Sigmoid colon (tissue), 7 donors: ENCODE measurements around the gene EFNA3. TPM values are rescaled to one million over a fixed set of nuclear protein-coding genes. Genes with fewer than 3 reads are reported as not detected.

Experiments used
- DNase-seq: peaks from one replicate; pipeline ENCODE4 v3.0.0-alpha.2; 2019
- H3K27ac ChIP-seq, 4 donors: fragments of 200-600 bp; sonication (generic); one replicate each; pipeline ENCODE4 v1.5.1; 2016 to 2019; ENCODE audit warnings: mild to moderate bottlenecking in 1 of 4
- H3K27me3 ChIP-seq, 3 donors: fragments of 200-600 bp; sonication (generic); one replicate each; pipeline ENCODE4 v1.5.1; 2019; ENCODE audit warnings: mild to moderate bottlenecking in 1 of 3
- H3K36me3 ChIP-seq, 4 donors: fragments of 200-600 bp; sonication (generic); one replicate each; pipeline ENCODE4 v1.5.1; 2016 to 2019
- H3K4me1 ChIP-seq, 4 donors: fragments of 200-600 bp; sonication (generic); one replicate each; pipeline ENCODE4 v1.5.1; 2017 to 2019
- H3K4me3 ChIP-seq, 4 donors: fragments of 200-600 bp; sonication (generic); one replicate each; pipeline ENCODE4 v1.5.1; 2017 to 2019; ENCODE audit warnings: mild to moderate bottlenecking in 2 of 4, moderate library complexity in 1 of 4
- H3K9me3 ChIP-seq, 4 donors: fragments of 200-600 bp in 3 of 4; sonication (generic) in 3 of 4; one replicate each; pipeline versions ENCODE4 v1.5.1 to v1.6.1; 2013 to 2019
- EP300 ChIP-seq, 4 donors: sonication (generic); formaldehyde crosslinking; IDR thresholded peaks; one replicate each; pipeline ENCODE4 v1.6.1; 2017; ENCODE audit warnings: antibody characterized with exemption in 4 of 4
- POLR2A ChIP-seq, 2 donors: fragments of 450-650 bp; IDR thresholded peaks; one replicate each; pipeline ENCODE4 v1.6.1; 2016; ENCODE audit warnings: antibody characterized with exemption in 2 of 2, mild to moderate bottlenecking in 2 of 2, moderate library complexity in 2 of 2
- POLR2AphosphoS5 ChIP-seq, 4 donors: sonication (generic); formaldehyde crosslinking; IDR thresholded peaks; one replicate each; pipeline ENCODE4 v1.6.1; 2017; ENCODE audit warnings: antibody characterized with exemption in 4 of 4
- WGBS, 2 donors: extraction: QIAGEN DNeasy Blood & Tissue Kit; methylation state at CpG; one replicate each; pipeline ENCODE4 v1.1.7; 2013; 5-methylcytosine and 5-hydroxymethylcytosine counted together
- intact Hi-C: fragments of 100-400 bp; cut with DNase I; formaldehyde crosslinking; loops from one replicate; pipeline ENCODE4 v1.15.1; 2023
- polyA plus RNA-seq, 3 donors: library from polyadenylated mRNA; stranded (reverse); fragments of 200-250 nt; gene quantifications; one replicate each; pipeline ENCODE4 v1.2.3, GENCODE V29; 2013
- total RNA-seq, 4 donors: library from RNA; depleted of rRNA; stranded (reverse); fragments of >200 nt; gene quantifications; one replicate each; pipeline ENCODE4 v1.1.0, GENCODE V29; 2016
- TF ChIP-seq, protein P1 (sequence below), 4 experiments: fragments of 450-650 bp in 3 of 4; fragments of 200-600 bp in 1 of 4; IDR thresholded peaks; one replicate each; pipeline ENCODE4 v1.5.1; 2016 to 2019; ENCODE audit warnings: antibody characterized with exemption in 4 of 4, mild to moderate bottlenecking in 3 of 4, moderate library complexity in 2 of 4
- donor health status: healthy with polysubstance abuse.
- donor health status: Bipolar disorder and iron deficiency.
- donor health status: healthy.

EFNA3 gene
- total and polyA plus RNA-seq, 7 donors: 0.27 to 9.0 (median 3.0) TPM

DNA sequence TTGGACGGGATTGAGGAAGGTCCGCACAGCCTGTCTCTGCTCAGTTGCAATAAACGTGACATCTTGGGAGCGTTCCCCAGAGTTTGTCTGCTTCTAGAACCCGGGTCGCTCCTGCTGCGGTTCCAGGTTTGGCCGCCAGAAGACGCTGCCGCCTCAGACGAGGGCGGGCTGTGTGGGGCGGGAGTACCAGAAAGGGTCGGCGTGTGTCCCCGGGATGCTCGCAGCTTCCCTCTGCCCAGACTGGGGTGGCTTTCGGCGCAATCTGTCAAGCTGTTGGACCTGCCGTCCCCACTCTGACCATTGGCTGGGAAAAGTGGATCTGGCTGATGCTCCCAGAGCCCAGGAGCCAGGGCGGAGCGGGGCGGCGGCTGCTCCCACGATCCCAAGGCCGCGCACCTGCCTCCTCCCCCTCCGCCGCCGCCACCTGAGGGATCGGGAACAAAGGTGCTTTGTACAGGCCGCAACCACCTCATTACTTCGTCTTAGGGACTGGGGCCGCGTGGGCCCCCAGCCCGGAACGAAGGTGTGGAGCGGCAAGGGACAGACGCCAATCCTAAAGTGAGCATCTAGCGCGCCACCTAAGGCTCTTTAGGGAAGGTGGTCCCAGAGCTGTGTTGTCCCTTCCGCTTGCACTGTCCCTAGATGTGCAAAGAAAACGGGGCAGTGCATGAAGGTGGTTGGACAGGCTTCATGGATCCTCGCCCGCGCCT is 15.8 kb upstream of the EFNA3 start:
- TF ChIP-seq EP300 (IDR thresholded peaks at IDR 0.05) (no peak), POLR2A (IDR thresholded peaks at IDR 0.05) (peak in 1 of 2 donors; percentile 14), POLR2AphosphoS5 (IDR thresholded peaks at IDR 0.05) (peak in 1 of 4 donors; percentile 14)
- TF ChIP-seq, protein P1, sequence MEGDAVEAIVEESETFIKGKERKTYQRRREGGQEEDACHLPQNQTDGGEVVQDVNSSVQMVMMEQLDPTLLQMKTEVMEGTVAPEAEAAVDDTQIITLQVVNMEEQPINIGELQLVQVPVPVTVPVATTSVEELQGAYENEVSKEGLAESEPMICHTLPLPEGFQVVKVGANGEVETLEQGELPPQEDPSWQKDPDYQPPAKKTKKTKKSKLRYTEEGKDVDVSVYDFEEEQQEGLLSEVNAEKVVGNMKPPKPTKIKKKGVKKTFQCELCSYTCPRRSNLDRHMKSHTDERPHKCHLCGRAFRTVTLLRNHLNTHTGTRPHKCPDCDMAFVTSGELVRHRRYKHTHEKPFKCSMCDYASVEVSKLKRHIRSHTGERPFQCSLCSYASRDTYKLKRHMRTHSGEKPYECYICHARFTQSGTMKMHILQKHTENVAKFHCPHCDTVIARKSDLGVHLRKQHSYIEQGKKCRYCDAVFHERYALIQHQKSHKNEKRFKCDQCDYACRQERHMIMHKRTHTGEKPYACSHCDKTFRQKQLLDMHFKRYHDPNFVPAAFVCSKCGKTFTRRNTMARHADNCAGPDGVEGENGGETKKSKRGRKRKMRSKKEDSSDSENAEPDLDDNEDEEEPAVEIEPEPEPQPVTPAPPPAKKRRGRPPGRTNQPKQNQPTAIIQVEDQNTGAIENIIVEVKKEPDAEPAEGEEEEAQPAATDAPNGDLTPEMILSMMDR (IDR thresholded peaks at IDR 0.05): peak; percentile 16 to 89 (median 62)
- H3K9me3 ChIP-seq: no peaks in the 10 kb centered on the region
- H3K27ac ChIP-seq: peak overlapping the region in 3 of 4 donors; percentile 79 to 84 (median 82)
- intact Hi-C loops: loop anchor here (1.0 to 5.0 kb wide), 2 partner anchors 21 to 91 kb away; partner anchors contain the start of genes CKS1B and SHC1
- peaks cover 0 to 25% (median 9%) of the 10 kb centered on the region in 4 donors for H3K36me3 ChIP-seq
- no peak for DNase-seq
- 2 to 5% methylated on average over 46 of the region's 46 CpGs for WGBS, 2 donors
- peaks cover 3 to 34% (median 30%) of the 10 kb centered on the region in 4 donors for H3K4me1 ChIP-seq
- H3K4me3 ChIP-seq: peak overlapping the region; percentile 70 to 90 (median 86)
- H3K27me3 ChIP-seq: peaks cover 0 to 7% (median 0%) of the 10 kb centered on the region in 3 donors

DNA sequence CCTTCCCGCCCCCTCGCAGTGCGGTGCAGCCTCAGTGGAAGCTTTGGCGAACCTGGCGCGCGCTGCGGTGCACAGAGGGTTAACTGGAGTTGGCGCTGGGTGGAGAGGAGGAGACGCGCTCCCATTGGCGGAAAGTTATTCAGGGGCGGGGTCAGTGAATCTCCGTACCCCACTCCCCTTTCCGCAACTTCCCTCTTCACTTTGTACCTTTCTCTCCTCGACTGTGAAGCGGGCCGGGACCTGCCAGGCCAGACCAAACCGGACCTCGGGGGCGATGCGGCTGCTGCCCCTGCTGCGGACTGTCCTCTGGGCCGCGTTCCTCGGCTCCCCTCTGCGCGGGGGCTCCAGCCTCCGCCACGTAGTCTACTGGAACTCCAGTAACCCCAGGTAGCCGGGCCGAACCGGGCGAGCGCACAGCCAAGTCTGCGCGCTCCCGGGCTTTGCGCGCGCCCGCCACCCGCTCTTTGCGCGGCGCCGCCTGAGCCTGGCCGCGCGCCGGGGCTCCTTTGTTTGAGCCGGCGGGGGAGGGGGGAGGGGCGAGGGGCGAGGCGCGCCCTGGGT is 15.0 kb upstream of the EFNA3 start, which contains the start of gene EFNA4:
Gene EFNA4, plus strand, starts transcription at position 191 of the 561 bp plus-strand sequence. Its CDS starts 84 bp downstream, at position 275.
- Histone ChIP-seq H3K9me3 (no peaks in the 10 kb centered on the region), H3K4me3 (peak within 1 kb of the TSS; percentile 70 to 90 (median 86)), H3K27me3 (peaks cover 0 to 7% (median 0%) of the 10 kb centered on the region in 3 donors), H3K36me3 (peaks cover 0 to 17% (median 5%) of the 10 kb centered on the region in 4 donors), H3K27ac (peak within 1 kb of the TSS; percentile 75 to 84 (median 80)), H3K4me1 (peaks cover 3 to 34% (median 30%) of the 10 kb centered on the region in 4 donors)
- WGBS, 2 donors: 1% methylated on average over 57 of the region's 57 CpGs
- peak; percentile 94 for DNase-seq
- intact Hi-C loops: loop anchor here (1.0 to 5.0 kb wide), 2 partner anchors 21 to 91 kb away; partner anchors contain the start of genes CKS1B and SHC1
- TF ChIP-seq EP300 (IDR thresholded peaks at IDR 0.05): no peak
- TF ChIP-seq POLR2A (IDR thresholded peaks at IDR 0.05): peak in 1 of 2 donors; percentile 42
- peak; percentile 36 to 71 (median 57) for TF ChIP-seq POLR2AphosphoS5 (IDR thresholded peaks at IDR 0.05)

DNA sequence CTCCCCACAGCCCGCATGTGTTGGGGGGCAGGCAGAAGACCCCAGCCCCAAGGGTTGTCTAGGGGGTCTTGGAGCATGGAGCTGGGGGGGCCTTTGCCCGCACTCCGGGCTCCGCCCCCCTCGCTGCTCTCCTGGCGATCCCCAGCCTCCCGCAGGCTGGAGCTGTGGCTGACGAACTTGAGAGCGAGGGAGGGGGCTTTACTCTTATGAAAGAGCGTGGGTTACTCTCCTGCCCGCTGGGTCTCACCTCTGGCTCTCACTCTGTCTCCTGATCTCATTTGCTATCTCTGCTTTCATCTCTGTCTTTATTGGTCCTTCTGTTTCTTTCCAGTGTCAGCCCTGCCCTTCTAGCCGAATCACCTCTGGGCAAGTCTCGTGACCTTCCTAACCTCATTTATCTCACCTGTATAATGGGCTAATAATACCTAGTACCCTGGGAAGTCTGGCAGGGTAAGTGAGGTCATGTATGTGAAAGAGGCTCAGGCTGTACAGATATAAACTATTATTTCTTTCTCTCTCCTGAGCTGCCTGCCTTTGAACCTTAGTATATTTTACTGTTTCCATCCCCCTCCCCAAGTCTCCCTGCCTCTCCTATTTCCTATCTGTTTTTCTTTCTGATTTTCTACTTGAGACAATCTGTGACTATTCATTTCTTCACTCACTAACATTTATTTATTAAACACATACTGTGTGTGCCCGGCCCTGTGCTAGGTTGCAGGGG is 14.4 kb upstream of the EFNA3 start:
- intact Hi-C loops: loop anchor here (5.0 kb wide), 1 partner anchor 92 kb away; the partner anchor contains the start of genes CKS1B and SHC1
- peak overlapping the region; percentile 70 to 90 (median 86) for H3K4me3 ChIP-seq
- no peak for TF ChIP-seq POLR2AphosphoS5 (IDR thresholded peaks at IDR 0.05)
- TF ChIP-seq, protein P1 (IDR thresholded peaks at IDR 0.05): no peak
- no peak for TF ChIP-seq EP300 (IDR thresholded peaks at IDR 0.05)
- TF ChIP-seq POLR2A (IDR thresholded peaks at IDR 0.05): no peak
- H3K9me3 ChIP-seq: no peaks in the 10 kb centered on the region
- H3K27ac ChIP-seq: peak overlapping the region; percentile 75 to 84 (median 80)
- peaks cover 3 to 34% (median 30%) of the 10 kb centered on the region in 4 donors for H3K4me1 ChIP-seq
- 3 to 9% methylated on average over 14 of the region's 14 CpGs for WGBS, 2 donors
- DNase-seq: no peak
- peaks cover 0 to 7% (median 0%) of the 10 kb centered on the region in 3 donors for H3K27me3 ChIP-seq
- peaks cover 0 to 11% (median under 1%) of the 10 kb centered on the region in 4 donors for H3K36me3 ChIP-seq

DNA sequence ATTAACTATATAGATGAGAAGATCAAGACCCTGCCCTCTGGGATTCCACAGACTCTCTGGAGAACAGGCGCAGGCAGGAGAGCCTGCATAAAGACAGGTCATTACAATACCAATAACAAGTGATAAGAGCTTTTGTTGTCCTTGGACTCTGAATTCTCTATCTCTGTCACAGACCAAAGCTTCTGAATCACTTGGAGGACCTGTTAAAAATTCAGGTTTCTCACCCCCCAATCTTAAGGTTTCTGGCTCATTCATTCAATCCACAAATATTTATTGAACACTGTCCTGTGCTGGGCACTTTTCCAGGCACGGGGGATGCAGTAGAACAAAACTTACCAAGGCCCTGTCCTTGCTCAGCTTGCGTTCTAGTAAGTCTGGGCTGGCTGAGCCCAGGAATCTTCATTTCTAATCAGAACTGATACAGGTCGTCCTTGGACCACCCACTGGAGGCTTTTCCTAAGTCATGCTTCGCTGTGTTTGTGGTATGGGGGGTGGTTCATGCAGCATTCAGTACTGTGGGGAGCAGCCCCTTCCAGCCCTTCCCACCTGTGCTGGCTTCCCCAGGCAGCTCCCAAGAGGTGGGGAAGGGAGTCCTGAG is 13.7 kb upstream of the EFNA3 start:
- Histone ChIP-seq H3K4me1 (peaks cover 3 to 35% (median 31%) of the 10 kb centered on the region in 4 donors), H3K27ac (no peak overlapping the region), H3K36me3 (peaks cover 0 to 5% (median 0%) of the 10 kb centered on the region in 4 donors), H3K4me3 (no peak overlapping the region), H3K27me3 (peaks cover 0 to 7% (median 0%) of the 10 kb centered on the region in 3 donors), H3K9me3 (no peaks in the 10 kb centered on the region)
- no peak for TF ChIP-seq POLR2A (IDR thresholded peaks at IDR 0.05)
- TF ChIP-seq, protein P1 (IDR thresholded peaks at IDR 0.05): no peak
- TF ChIP-seq EP300 (IDR thresholded peaks at IDR 0.05): no peak
- no peak for TF ChIP-seq POLR2AphosphoS5 (IDR thresholded peaks at IDR 0.05)
- WGBS, 2 donors: 49 to 73% methylated on average over 5 of the region's 5 CpGs
- intact Hi-C loops: loop anchor here (5.0 kb wide), 1 partner anchor 93 kb away; the partner anchor contains the start of genes CKS1B and SHC1
- no peak for DNase-seq
